Neuronal stem cell (in vitro differentiated cells): ENCODE measurements around the gene MAP4. TPM values are rescaled to one million over a fixed set of nuclear protein-coding genes. Genes with fewer than 3 reads are reported as not detected.
"Not testable (repeated sequence)": the region's sequence is repeated elsewhere in the genome, so short reads cannot be mapped to it uniquely, and the experiment has no call there.

Experiments
- DNase-seq: peaks from one replicate; pipeline ENCODE4 v3.0.0-alpha.2; 2013; ENCODE audit warnings: low spot score
- H2AFZ ChIP-seq: one replicate; pipeline ENCODE4 v1.6.1; 2013; ENCODE audit warnings: mild to moderate bottlenecking, low read length, inconsistent platforms
- H2AK5ac ChIP-seq: 2 replicates; pipeline ENCODE4 v1.6.1; 2013; ENCODE audit warnings: low read depth, mild to moderate bottlenecking, inconsistent platforms, low read length, moderate library complexity, mixed read lengths
- H2BK120ac ChIP-seq: 2 replicates; pipeline ENCODE4 v1.6.1; 2013; ENCODE audit warnings: low read depth, mild to moderate bottlenecking, inconsistent platforms, low read length, moderate library complexity, mixed read lengths
- H2BK12ac ChIP-seq: one replicate; pipeline ENCODE4 v1.6.1; 2013; ENCODE audit warnings: low read length, inconsistent platforms
- H2BK15ac ChIP-seq: 2 replicates; pipeline ENCODE4 v1.6.1; 2013; ENCODE audit warnings: mild to moderate bottlenecking, low read length, inconsistent platforms, mixed read lengths
- H2BK5ac ChIP-seq: one replicate; pipeline ENCODE4 v1.6.1; 2013; ENCODE audit warnings: inconsistent platforms, mild to moderate bottlenecking, low read length, moderate library complexity
- H3K14ac ChIP-seq: one replicate; pipeline ENCODE4 v1.6.1; 2013; ENCODE audit warnings: low read length, inconsistent platforms
- H3K18ac ChIP-seq: 2 replicates; pipeline ENCODE4 v1.6.1; 2013; ENCODE audit warnings: low read length, inconsistent platforms
- H3K23ac ChIP-seq: 2 replicates; pipeline ENCODE4 v1.6.1; 2013; ENCODE audit warnings: low read depth, mild to moderate bottlenecking, mixed read lengths, low read length, inconsistent platforms; ENCODE audit not compliant: poor library complexity
- H3K27ac ChIP-seq: replicated peaks from 3 replicates; pipeline ENCODE4 v1.5.1; 2013; ENCODE audit warnings: low read length, inconsistent platforms
- H3K27me3 ChIP-seq, 3 experiments: 2 replicates each; pipeline ENCODE4 v1.6.1; 2013; ENCODE audit warnings: low read length in 3 of 3, mild to moderate bottlenecking in 2 of 3, inconsistent platforms in 1 of 3, low read depth in 1 of 3, mixed read lengths in 1 of 3, moderate library complexity in 1 of 3; ENCODE audit not compliant: control insufficient read depth in 3 of 3, insufficient read depth in 3 of 3
- H3K36me3 ChIP-seq, 2 donors: replicated peaks in 1 of 2; 2 replicates each; pipeline ENCODE4 v1.6.1; 2013; ENCODE audit warnings: low read length in 2 of 2; ENCODE audit not compliant: control insufficient read depth in 2 of 2, insufficient read depth in 2 of 2
- H3K4ac ChIP-seq: 2 replicates; pipeline ENCODE4 v1.6.1; 2013; ENCODE audit warnings: inconsistent platforms, mild to moderate bottlenecking, low read length, moderate library complexity
- H3K4me1 ChIP-seq, 2 donors: 1 replicate in 1 of 2; 2 replicates in 1 of 2; pipeline ENCODE4 v1.6.1; 2013; ENCODE audit warnings: low read length in 2 of 2, low read depth in 1 of 2; ENCODE audit not compliant: control insufficient read depth in 2 of 2, insufficient read depth in 1 of 2
- H3K4me2 ChIP-seq: one replicate; pipeline ENCODE4 v1.6.1; 2013; ENCODE audit warnings: mild to moderate bottlenecking, low read length, inconsistent platforms; ENCODE audit not compliant: insufficient read depth, poor library complexity, severe bottlenecking
- H3K4me3 ChIP-seq, 2 donors: 2 replicates each; pipeline ENCODE4 v1.5.1; 2013; ENCODE audit warnings: low read length in 2 of 2, mild to moderate bottlenecking in 2 of 2, inconsistent platforms in 1 of 2, moderate library complexity in 1 of 2
- H3K79me1 ChIP-seq: one replicate; pipeline ENCODE4 v1.6.1; 2013; ENCODE audit warnings: low read depth, mild to moderate bottlenecking, inconsistent platforms, low read length, moderate library complexity
- H3K9ac ChIP-seq: one replicate; pipeline ENCODE4 v1.6.1; 2013; ENCODE audit warnings: mild to moderate bottlenecking, low read depth, low read length, inconsistent platforms; ENCODE audit not compliant: poor library complexity
- H3K9me3 ChIP-seq, 2 donors: replicated peaks in 1 of 2; 2 replicates each; pipeline versions ENCODE3 to v1.6.1; 2013; ENCODE audit warnings: low read length in 2 of 2, mild to moderate bottlenecking in 2 of 2, inconsistent platforms in 1 of 2, low read depth in 1 of 2, mixed read lengths in 1 of 2, moderate library complexity in 1 of 2; ENCODE audit not compliant: control insufficient read depth in 2 of 2, insufficient read depth in 1 of 2
- H4K8ac ChIP-seq: one replicate; pipeline ENCODE4 v1.6.1; 2013; ENCODE audit warnings: low read depth, mild to moderate bottlenecking, inconsistent platforms, low read length, moderate library complexity
- H4K91ac ChIP-seq: one replicate; pipeline ENCODE4 v1.6.1; 2013; ENCODE audit warnings: low read length, low read depth, mild to moderate bottlenecking, inconsistent platforms; ENCODE audit not compliant: poor library complexity
- WGBS, 2 donors: extraction: QIAGEN DNeasy Blood & Tissue Kit; methylation state at CpG; one replicate each; pipeline ENCODE4 v1.1.7; 2013; ENCODE audit warnings: missing lambda C conversion rate in 2 of 2, mixed read lengths in 1 of 2; ENCODE audit not compliant: insufficient read length in 2 of 2, insufficient replicate concordance in 1 of 2; ENCODE audit errors: extremely low coverage in 2 of 2; 5-methylcytosine and 5-hydroxymethylcytosine counted together
- polyA plus RNA-seq, 2 experiments: library from polyadenylated mRNA; stranded (reverse); fragments of 200-250 nt; gene quantifications; one replicate each; pipeline ENCODE4 v1.2.3, GENCODE V29; 2013

Gene MAP4
- polyA plus RNA-seq (2013, experiment 1 of 2), result 67.5 TPM
- polyA plus RNA-seq (2013, experiment 2 of 2), result 67.5 TPM

GRCh38 chr3:48016301-48016973 is at the start of gene MAP4:
MAP4 (minus strand) TSS chr3:48016416; CDS start chr3:47998860, 17,556 bp downstream.
- H3K14ac ChIP-seq, result no peak within 1 kb of the TSS
- H2BK15ac ChIP-seq, result no peak within 1 kb of the TSS
- no peak within 1 kb of the TSS for H2AFZ ChIP-seq
- H4K91ac ChIP-seq, result no peak within 1 kb of the TSS
- no peak within 1 kb of the TSS for H3K27ac ChIP-seq
- no peak within 1 kb of the TSS for H3K4me3 ChIP-seq
- H3K18ac ChIP-seq, result no peak within 1 kb of the TSS
- no peak within 1 kb of the TSS for H2BK12ac ChIP-seq
- H3K27me3 ChIP-seq, result no peaks in the 10 kb centered on the region
- H3K9ac ChIP-seq, result no peak within 1 kb of the TSS
- no peak within 1 kb of the TSS for H2BK5ac ChIP-seq
- H2BK120ac ChIP-seq, result no peak within 1 kb of the TSS
- H3K9me3 ChIP-seq, result peaks cover 0 to 9% of the 10 kb centered on the region in 2 donors
- H3K23ac ChIP-seq, result no peak within 1 kb of the TSS
- no peak within 1 kb of the TSS for H2AK5ac ChIP-seq
- H4K8ac ChIP-seq, result no peak within 1 kb of the TSS
- no CpG with 5 or more reads among the region's 4 CpGs for WGBS, 2 donors
- no peak within 1 kb of the TSS for H3K4me2 ChIP-seq
- peaks cover 1% of the 10 kb centered on the region for H3K79me1 ChIP-seq
- H3K4ac ChIP-seq, result no peak within 1 kb of the TSS
- peaks cover 0 to 4% of the 10 kb centered on the region in 2 donors for H3K36me3 ChIP-seq
- DNase-seq, result no peak
- H3K4me1 ChIP-seq, result peaks cover 4 to 8% of the 10 kb centered on the region in 2 donors

GRCh38 chr3:48065035-48065434 is 48.8 kb upstream of the MAP4 start:
- no CpG with 5 or more reads among the region's 1 CpG for WGBS, 2 donors
- Histone ChIP-seq H3K9ac (no peak overlapping the region), H3K14ac (no peak overlapping the region), H3K4ac (no peak overlapping the region), H3K4me1 (no peaks in the 10 kb centered on the region), H4K91ac (no peak overlapping the region), H3K23ac (no peak overlapping the region), H2AK5ac (no peak overlapping the region), H3K4me2 (no peak overlapping the region), H3K9me3 (peaks cover 3 to 10% of the 10 kb centered on the region in 2 donors), H3K18ac (no peak overlapping the region), H3K27me3 (no peaks in the 10 kb centered on the region), H4K8ac (no peak overlapping the region), H2BK12ac (no peak overlapping the region), H3K79me1 (peaks cover 2% of the 10 kb centered on the region), H3K4me3 (no peak overlapping the region), H2BK120ac (no peak overlapping the region), H2BK15ac (no peak overlapping the region), H3K27ac (no peak overlapping the region), H2AFZ (no peak overlapping the region), H3K36me3 (peaks cover 0 to 14% of the 10 kb centered on the region in 2 donors), H2BK5ac (no peak overlapping the region)
- DNase-seq, result no peak

- Histone ChIP-seq H2BK12ac (no peak overlapping the region), H4K8ac (no peak overlapping the region), H3K23ac (no peak overlapping the region), H3K4me1 (no peaks in the 10 kb centered on the region), H3K36me3 (peaks cover 0 to 8% of the 10 kb centered on the region in 2 donors), H3K9ac (no peak overlapping the region), H2AK5ac (no peak overlapping the region), H3K4me2 (no peak overlapping the region), H2BK5ac (no peak overlapping the region), H2BK15ac (no peak overlapping the region), H3K27me3 (no peaks in the 10 kb centered on the region), H2BK120ac (no peak overlapping the region), H3K27ac (no peak overlapping the region), H3K9me3 (peaks cover 4 to 14% of the 10 kb centered on the region in 2 donors), H3K18ac (no peak overlapping the region), H2AFZ (no peak overlapping the region), H3K4me3 (no peak overlapping the region), H3K4ac (no peak overlapping the region), H3K79me1 (peaks cover 2% of the 10 kb centered on the region), H4K91ac (no peak overlapping the region), H3K14ac (no peak overlapping the region)
- no peak for DNase-seq
- no CpG with 5 or more reads among the region's 3 CpGs for WGBS, 2 donors
Measured at GRCh38 chr3:48064292-48064829, 48.1 kb upstream of the MAP4 start.

- H3K27me3 ChIP-seq, H2BK15ac ChIP-seq, H2BK120ac ChIP-seq, H4K8ac ChIP-seq, H3K79me1 ChIP-seq, H4K91ac ChIP-seq, H3K27ac ChIP-seq, H3K4ac ChIP-seq, H3K36me3 ChIP-seq, H3K14ac ChIP-seq, H3K23ac ChIP-seq, H2BK12ac ChIP-seq, DNase-seq, H3K4me3 ChIP-seq, H3K4me2 ChIP-seq, H2AFZ ChIP-seq, H3K4me1 ChIP-seq, H3K18ac ChIP-seq, H2BK5ac ChIP-seq, H2AK5ac ChIP-seq, H3K9ac ChIP-seq: not testable (repeated sequence)
- peaks cover 4 to 19% of the 10 kb centered on the region in 2 donors for H3K9me3 ChIP-seq
- no CpG with 5 or more reads among the region's 33 CpGs for WGBS, 2 donors
Measured at GRCh38 chr3:48061586-48061985, 45.4 kb upstream of the MAP4 start.
